AG04449 (cell line): Measurements from ENCODE around the gene IMMP2L.

Experiments used
- CTCF ChIA-PET: fragments of 350-600 bp; formaldehyde crosslinking; extraction: SDS; loops from one replicate; lab custom pipeline; 2021; ENCODE audit warnings: antibody characterized with exemption; lab: Yijun Ruan, JAX
- POLR2A ChIA-PET: fragments of 400-600, 350-600 bp; formaldehyde crosslinking; extraction: SDS; loops from one replicate; lab custom pipeline; 2020; ENCODE audit warnings: antibody characterized with exemption, inconsistent platforms; lab: Yijun Ruan, JAX
- DNase-seq: peaks from one replicate; pipeline ENCODE4 v3.0.0-alpha.2; 2010; ENCODE audit warnings: low read depth, low spot score
- H3K4me3 ChIP-seq: 2 replicates; pipeline ENCODE4 v1.5.1; 2011; ENCODE audit warnings: low read depth, mild to moderate bottlenecking, control low read depth, low read length
- CTCF ChIP-seq: IDR thresholded peaks from one replicate; pipeline ENCODE4 v1.5.1; 2011; ENCODE audit warnings: mild to moderate bottlenecking, moderate library complexity, low read length, control low read depth, inconsistent platforms; ENCODE audit not compliant: insufficient read depth; ENCODE audit errors: missing control alignments

Gene IMMP2L

DNA sequence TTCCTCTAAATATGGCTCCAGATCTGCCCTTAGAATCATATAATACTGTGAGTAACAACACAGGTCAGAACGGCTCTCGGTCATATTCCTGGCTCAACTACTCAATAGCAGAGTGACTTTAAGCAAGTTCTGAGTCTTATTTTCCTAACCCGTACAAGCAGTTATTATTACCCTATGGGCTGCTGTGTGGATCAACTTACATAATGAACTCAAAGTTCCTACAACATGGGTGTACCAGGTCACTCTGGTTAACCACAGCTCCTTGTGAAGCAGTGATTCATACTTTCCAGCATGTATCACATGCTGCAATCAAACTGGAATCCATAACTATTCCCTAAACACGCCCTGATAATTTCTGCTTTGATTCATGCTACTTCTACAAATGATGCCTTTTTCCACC lies 364.0 kb downstream of the IMMP2L start:
- peak; percentile 99 for DNase-seq
- no peak for TF ChIP-seq CTCF
- no peak overlapping the region for H3K4me3 ChIP-seq
- ChIA-PET POLR2A (no interaction called here), CTCF (no interaction called here)

DNA sequence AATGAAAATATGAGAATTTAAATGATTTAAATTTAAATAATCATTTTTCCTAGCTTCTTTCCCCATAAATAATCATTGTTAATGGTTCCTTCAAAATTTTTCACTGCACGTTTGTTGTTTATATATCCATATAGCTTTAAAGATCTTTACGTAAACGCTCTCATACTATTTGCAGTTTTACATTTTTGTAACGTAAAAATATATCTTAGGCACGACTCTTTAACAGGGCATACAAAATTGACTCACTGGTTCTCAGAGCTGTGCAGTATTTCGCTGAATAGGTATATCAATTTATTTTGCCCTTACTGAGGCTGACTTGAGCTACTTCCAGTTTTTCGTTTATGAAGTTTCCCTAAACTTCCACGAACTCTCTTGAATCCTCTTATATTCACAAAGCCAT lies 365.6 kb downstream of the IMMP2L start:
- H3K4me3 ChIP-seq: no peak overlapping the region
- no peak for TF ChIP-seq CTCF
- no peak for DNase-seq
- ChIA-PET CTCF (interaction anchor here (1.0 to 1.7 kb wide), 2 partner anchors 9 to 23 kb away, joined by 3 to 4 read pairs; no protein-coding TSS in a partner anchor), POLR2A (no interaction called here)

DNA sequence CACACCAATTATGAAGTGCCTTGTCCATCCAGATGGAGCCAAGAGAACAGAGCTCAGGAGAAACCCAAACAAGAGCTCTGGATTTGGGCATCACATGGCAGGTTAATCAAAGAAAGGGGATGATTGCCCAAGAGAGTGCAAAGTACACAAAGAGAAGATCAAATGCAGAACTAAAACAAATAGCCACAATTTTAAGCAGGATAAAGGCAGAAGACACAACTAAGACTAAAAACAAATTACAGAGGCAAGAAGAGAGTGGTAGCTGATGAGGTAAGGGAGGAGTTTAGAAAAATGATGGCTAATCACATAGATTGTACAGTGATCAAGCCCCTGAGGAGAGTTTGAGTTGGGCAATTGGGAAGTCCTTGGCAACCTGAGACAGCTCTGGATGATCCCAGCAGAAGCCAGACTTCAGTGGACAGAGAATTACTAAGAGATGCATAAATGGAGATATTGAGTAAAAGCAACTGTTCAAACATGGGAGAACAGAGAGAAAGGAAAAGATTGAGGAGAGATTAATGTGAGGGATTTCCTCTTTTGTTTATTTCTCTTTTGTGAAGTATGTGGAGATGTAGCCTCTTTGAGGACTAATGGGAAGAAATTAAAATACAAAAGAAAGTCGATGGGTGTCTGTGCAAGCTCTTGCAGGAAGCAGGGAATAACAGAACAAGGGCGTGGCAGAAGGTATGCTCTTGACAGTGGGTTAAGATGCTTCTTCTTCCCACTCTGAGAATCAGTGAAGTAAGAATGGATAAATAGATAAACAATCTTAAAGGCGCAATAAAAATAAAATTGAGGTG lies 369.5 kb downstream of the IMMP2L start:
- no peak overlapping the region for H3K4me3 ChIP-seq
- TF ChIP-seq CTCF: no peak
- DNase-seq: no peak
- POLR2A ChIA-PET: no interaction called here
- CTCF ChIA-PET: no interaction called here

GRCh38 chr7:111190804-111191203 lies 371.5 kb downstream of the IMMP2L start:
- DNase-seq: no peak
- POLR2A ChIA-PET: no interaction called here
- TF ChIP-seq CTCF: no peak
- no peak overlapping the region for H3K4me3 ChIP-seq
- CTCF ChIA-PET: no interaction called here

DNA sequence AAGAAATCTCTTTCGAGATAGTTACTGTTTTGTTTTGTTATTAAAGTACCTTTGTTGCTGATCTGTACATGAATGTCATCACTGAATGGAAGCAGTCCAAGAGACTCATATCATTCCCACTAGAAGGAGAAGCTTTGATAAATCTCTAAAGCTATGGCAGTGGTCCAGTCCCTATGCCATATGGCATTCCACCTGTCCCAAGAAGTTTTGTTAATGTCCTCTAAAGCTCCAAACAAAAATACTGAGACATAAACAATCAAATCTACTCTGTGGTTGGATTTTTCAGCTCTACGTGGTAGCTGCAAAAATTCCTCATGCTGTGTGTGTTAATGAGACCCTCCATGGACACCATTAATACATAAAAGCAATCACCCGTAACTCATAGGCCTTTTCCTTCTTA lies 377.3 kb downstream of the IMMP2L start:
- ChIA-PET CTCF (no interaction called here), POLR2A (no interaction called here)

More for the DNA sequence above, 377.3 kb downstream of the IMMP2L start:
- no peak for DNase-seq
- no peak for TF ChIP-seq CTCF
- no peak overlapping the region for H3K4me3 ChIP-seq
